ENCODE measurements around the gene EVC. TPM values are rescaled to one million over a fixed set of nuclear protein-coding genes. Genes with fewer than 3 reads are reported as not detected.
"Not testable (repeated sequence)": the region's sequence is repeated elsewhere in the genome, so short reads cannot be mapped to it uniquely, and the experiment has no call there.

EVC gene
- total RNA-seq, 1 donor from 2014 or later = 17.8 TPM

- not testable (repeated sequence) for DNase-seq (ENCODE audit: low read depth, low spot score)
Observed at GRCh38 chr4:5812057-5812456, 101.1 kb downstream of the EVC start.

GRCh38 chr4:5812506-5813229 lies 101.7 kb downstream of the EVC start:
- peak; percentile 30 for DNase-seq (ENCODE audit: low read depth, low spot score)

- no peak for DNase-seq (ENCODE audit: low read depth, low spot score)
Observed at GRCh38 chr4:5813882-5814255, 102.9 kb downstream of the EVC start.

- no peak for DNase-seq (ENCODE audit: low read depth, low spot score)
Observed at GRCh38 chr4:5814421-5814820, 103.4 kb downstream of the EVC start.

- DNase-seq (ENCODE audit: low read depth, low spot score) = no peak
Observed at GRCh38 chr4:5815641-5816040, 104.6 kb downstream of the EVC start.

GRCh38 chr4:5816101-5816500 lies 105.1 kb downstream of the EVC start:
- no peak for DNase-seq (ENCODE audit: low read depth, low spot score)

GRCh38 chr4:5816851-5817375 lies 105.9 kb downstream of the EVC start:
- no peak for DNase-seq (ENCODE audit: low read depth, low spot score)

GRCh38 chr4:5821665-5822358 lies 110.8 kb downstream of the EVC start:
- DNase-seq (ENCODE audit: low read depth, low spot score) = no peak

GRCh38 chr4:5822619-5823018 lies 111.6 kb downstream of the EVC start:
- no peak for DNase-seq (ENCODE audit: low read depth, low spot score)

- DNase-seq (ENCODE audit: low read depth, low spot score) = no peak
Observed at GRCh38 chr4:5823542-5824211, 112.7 kb downstream of the EVC start.

GRCh38 chr4:5824227-5824626 lies 113.2 kb downstream of the EVC start:
- DNase-seq (ENCODE audit: low read depth, low spot score) = peak; percentile 17

- DNase-seq (ENCODE audit: low read depth, low spot score) = peak; percentile 15
Observed at GRCh38 chr4:5824635-5825034, 113.6 kb downstream of the EVC start.

GRCh38 chr4:5825321-5826041 lies 114.5 kb downstream of the EVC start:
- no peak for DNase-seq (ENCODE audit: low read depth, low spot score)

- no peak for DNase-seq (ENCODE audit: low read depth, low spot score)
Observed at GRCh38 chr4:5826437-5827107, 115.6 kb downstream of the EVC start.

GRCh38 chr4:5827108-5828004 lies 116.4 kb downstream of the EVC start:
- DNase-seq (ENCODE audit: low read depth, low spot score) = peak; percentile 30

- DNase-seq (ENCODE audit: low read depth, low spot score) = no peak
Observed at GRCh38 chr4:5828005-5828391, 117.0 kb downstream of the EVC start.

- DNase-seq (ENCODE audit: low read depth, low spot score) = no peak
Observed at GRCh38 chr4:5836943-5837342, 125.9 kb downstream of the EVC start.

- not testable (repeated sequence) for DNase-seq (ENCODE audit: low read depth, low spot score)
Observed at GRCh38 chr4:5837483-5837882, 126.5 kb downstream of the EVC start.

GRCh38 chr4:5839332-5839731 lies 128.3 kb downstream of the EVC start:
- no peak for DNase-seq (ENCODE audit: low read depth, low spot score)
